Mesendoderm (in vitro differentiated cells): ENCODE results near the gene DIAPH2.

Experiments used
- DNase-seq: peaks from one replicate; pipeline ENCODE4 v3.0.0; 2013
- H2AK5ac ChIP-seq: 2 replicates; pipeline ENCODE4 v1.6.1; 2013; ENCODE audit warnings: low read length, inconsistent platforms
- H2BK120ac ChIP-seq: 2 replicates; pipeline ENCODE4 v1.6.1; 2013; ENCODE audit warnings: low read depth, mild to moderate bottlenecking, low read length, moderate library complexity, mixed read lengths
- H2BK15ac ChIP-seq: replicated peaks from 2 replicates; pipeline ENCODE4 v1.6.1; 2013; ENCODE audit warnings: low read depth, mild to moderate bottlenecking, moderate library complexity
- H2BK5ac ChIP-seq: 2 replicates; pipeline ENCODE4 v1.6.1; 2013; ENCODE audit warnings: low read length, inconsistent platforms
- H3K18ac ChIP-seq: 2 replicates; pipeline ENCODE4 v1.6.1; 2013; ENCODE audit warnings: mild to moderate bottlenecking, low read length, mixed read lengths
- H3K23ac ChIP-seq: one replicate; pipeline ENCODE4 v1.6.1; 2013; ENCODE audit warnings: low read length
- H3K27ac ChIP-seq: 2 replicates; pipeline ENCODE4 v1.5.1; 2013; ENCODE audit warnings: low read depth, mild to moderate bottlenecking, inconsistent platforms, low read length, moderate library complexity
- H3K27me3 ChIP-seq: 2 replicates; pipeline ENCODE4 v1.6.1; 2013; ENCODE audit warnings: low read length, control low read depth, mild to moderate bottlenecking, inconsistent platforms; ENCODE audit not compliant: insufficient read depth, poor library complexity
- H3K36me3 ChIP-seq: 2 replicates; pipeline ENCODE4 v1.6.1; 2013; ENCODE audit warnings: low read length, inconsistent platforms; ENCODE audit not compliant: control insufficient read depth, insufficient read depth
- H3K4ac ChIP-seq: one replicate; pipeline ENCODE4 v1.6.1; 2013; ENCODE audit warnings: low read depth, mild to moderate bottlenecking, low read length, moderate library complexity
- H3K4me1 ChIP-seq: 2 replicates; pipeline ENCODE4 v1.6.1; 2013; ENCODE audit warnings: low read depth, low read length, inconsistent platforms; ENCODE audit not compliant: control insufficient read depth
- H3K4me2 ChIP-seq: 2 replicates; pipeline ENCODE4 v1.6.1; 2013; ENCODE audit warnings: low read length
- H3K4me3 ChIP-seq: 2 replicates; pipeline ENCODE4 v1.5.1; 2013; ENCODE audit warnings: mild to moderate bottlenecking, low read length
- H3K56ac ChIP-seq: one replicate; pipeline ENCODE4 v1.6.1; 2013; ENCODE audit warnings: low read length
- H3K79me1 ChIP-seq: 2 replicates; pipeline ENCODE4 v1.6.1; 2013; ENCODE audit warnings: low read length, inconsistent platforms
- H3K79me2 ChIP-seq: 2 replicates; pipeline ENCODE4 v1.6.1; 2013; ENCODE audit warnings: mild to moderate bottlenecking, low read length; ENCODE audit not compliant: control insufficient read depth, insufficient read depth
- H3K9ac ChIP-seq: 2 replicates; pipeline ENCODE4 v1.6.1; 2013; ENCODE audit warnings: low read length, inconsistent platforms
- H4K5ac ChIP-seq: one replicate; pipeline ENCODE4 v1.6.1; 2013; ENCODE audit warnings: low read length
- H4K8ac ChIP-seq: one replicate; pipeline ENCODE4 v1.6.1; 2013; ENCODE audit warnings: low read depth, mild to moderate bottlenecking, control low read depth, low read length, moderate library complexity
- WGBS: extraction: QIAGEN DNeasy Blood & Tissue Kit; methylation state at CpG from one replicate; pipeline ENCODE4 v1.1.7; 2013; ENCODE audit warnings: low lambda C conversion rate, missing lambda C conversion rate; ENCODE audit not compliant: insufficient coverage; ENCODE audit errors: extremely low coverage; 5-methylcytosine and 5-hydroxymethylcytosine counted together

DIAPH2 gene

GRCh38 chrX:97011540-97011939, 326.9 kb downstream of the DIAPH2 start:
- Histone ChIP-seq H4K5ac (no peak overlapping the region), H2BK5ac (no peak overlapping the region), H3K23ac (no peak overlapping the region), H3K56ac (no peak overlapping the region), H3K4me2 (no peak overlapping the region), H3K4ac (no peak overlapping the region), H3K36me3 (no peaks in the 10 kb centered on the region), H3K9ac (no peak overlapping the region), H3K27ac (no peak overlapping the region), H3K4me3 (no peak overlapping the region), H2AK5ac (no peak overlapping the region), H3K4me1 (no peaks in the 10 kb centered on the region), H2BK15ac (no peak overlapping the region), H3K79me1 (no peaks in the 10 kb centered on the region), H2BK120ac (no peak overlapping the region), H3K27me3 (no peaks in the 10 kb centered on the region), H3K18ac (no peak overlapping the region), H3K79me2 (no peaks in the 10 kb centered on the region), H4K8ac (no peak overlapping the region)
- DNase-seq = no peak
- no CpG with 5 or more reads among the region's 6 CpGs for WGBS

DNA sequence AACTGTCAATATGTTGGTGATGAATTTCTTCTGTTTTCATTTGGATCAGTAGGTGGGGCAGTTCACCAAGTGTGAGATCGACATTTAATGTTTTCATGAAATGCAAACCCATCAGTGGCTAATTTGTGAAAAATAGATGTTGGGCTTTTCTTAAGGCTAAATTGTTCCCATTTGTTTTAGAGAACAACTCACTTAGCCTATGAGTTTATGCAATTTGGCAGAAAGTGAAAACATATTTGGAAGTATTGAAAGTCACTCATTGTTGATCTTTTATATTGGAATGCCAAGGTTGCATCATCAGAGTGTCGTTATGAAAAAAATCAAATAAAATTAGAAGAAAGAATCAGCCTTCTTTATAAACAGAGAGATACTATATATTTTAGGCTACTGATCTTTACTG, 331.5 kb downstream of the DIAPH2 start:
- no peak overlapping the region for H3K4me3 ChIP-seq
- no peak overlapping the region for H3K56ac ChIP-seq
- no peak overlapping the region for H3K27ac ChIP-seq
- H3K27me3 ChIP-seq = no peaks in the 10 kb centered on the region
- no peak overlapping the region for H3K18ac ChIP-seq
- no peak overlapping the region for H4K5ac ChIP-seq
- no peaks in the 10 kb centered on the region for H3K4me1 ChIP-seq
- H2BK5ac ChIP-seq = no peak overlapping the region
- no peak overlapping the region for H3K4ac ChIP-seq
- no peaks in the 10 kb centered on the region for H3K79me2 ChIP-seq
- no peak overlapping the region for H3K9ac ChIP-seq
- H3K79me1 ChIP-seq = no peaks in the 10 kb centered on the region
- no peak overlapping the region for H3K23ac ChIP-seq
- WGBS = no CpG with 5 or more reads among the region's 2 CpGs
- H3K36me3 ChIP-seq = no peaks in the 10 kb centered on the region
- no peak overlapping the region for H2BK15ac ChIP-seq
- H2BK120ac ChIP-seq = no peak overlapping the region
- DNase-seq = no peak
- no peak overlapping the region for H2AK5ac ChIP-seq
- no peak overlapping the region for H3K4me2 ChIP-seq
- H4K8ac ChIP-seq = no peak overlapping the region

DNA sequence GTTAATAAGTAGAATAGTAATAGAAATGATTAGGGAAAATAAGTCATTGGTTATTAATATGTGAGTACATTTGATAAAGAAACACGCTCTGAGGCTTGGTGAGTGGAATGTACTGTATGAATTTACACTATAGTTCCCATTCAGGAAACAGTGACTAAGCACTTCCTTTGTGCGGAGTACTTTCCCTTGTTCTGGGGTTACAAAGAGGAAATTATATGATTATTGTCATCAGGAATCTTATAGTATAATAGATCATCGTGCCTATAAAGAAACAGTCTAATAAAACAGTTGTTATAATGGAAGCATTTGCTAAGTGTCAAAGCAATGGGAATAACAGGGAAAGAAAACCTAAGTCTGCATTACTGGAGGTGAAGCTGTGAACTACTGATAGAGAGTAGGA, 337.0 kb downstream of the DIAPH2 start:
- no peak for DNase-seq
- Histone ChIP-seq H2AK5ac (no peak overlapping the region), H3K4me1 (no peaks in the 10 kb centered on the region), H3K4ac (no peak overlapping the region), H3K18ac (no peak overlapping the region), H3K27ac (no peak overlapping the region), H3K79me2 (no peaks in the 10 kb centered on the region), H3K27me3 (no peaks in the 10 kb centered on the region), H4K5ac (no peak overlapping the region), H4K8ac (no peak overlapping the region), H3K79me1 (no peaks in the 10 kb centered on the region), H3K9ac (no peak overlapping the region), H2BK15ac (no peak overlapping the region), H2BK5ac (no peak overlapping the region), H3K4me2 (no peak overlapping the region), H3K56ac (no peak overlapping the region), H2BK120ac (no peak overlapping the region), H3K36me3 (no peaks in the 10 kb centered on the region), H3K23ac (no peak overlapping the region), H3K4me3 (no peak overlapping the region)
- no CpG with 5 or more reads among the region's 3 CpGs for WGBS

GRCh38 chrX:97026406-97026805, 341.8 kb downstream of the DIAPH2 start:
- Histone ChIP-seq H3K4ac (no peak overlapping the region), H3K23ac (no peak overlapping the region), H3K27ac (no peak overlapping the region), H3K56ac (no peak overlapping the region), H3K18ac (no peak overlapping the region), H2BK5ac (no peak overlapping the region), H3K4me1 (no peaks in the 10 kb centered on the region), H2AK5ac (no peak overlapping the region), H3K36me3 (no peaks in the 10 kb centered on the region), H4K8ac (no peak overlapping the region), H3K79me2 (no peaks in the 10 kb centered on the region), H3K27me3 (no peaks in the 10 kb centered on the region), H4K5ac (no peak overlapping the region), H3K4me3 (no peak overlapping the region), H2BK15ac (no peak overlapping the region), H3K4me2 (no peak overlapping the region), H3K9ac (no peak overlapping the region), H2BK120ac (no peak overlapping the region), H3K79me1 (no peaks in the 10 kb centered on the region)
- no CpG with 5 or more reads among the region's 2 CpGs for WGBS
- DNase-seq = peak; percentile 52

- Histone ChIP-seq H3K9ac (no peak overlapping the region), H3K27ac (no peak overlapping the region)
Observed at GRCh38 chrX:97027384-97027922, 342.8 kb downstream of the DIAPH2 start.

DNA sequence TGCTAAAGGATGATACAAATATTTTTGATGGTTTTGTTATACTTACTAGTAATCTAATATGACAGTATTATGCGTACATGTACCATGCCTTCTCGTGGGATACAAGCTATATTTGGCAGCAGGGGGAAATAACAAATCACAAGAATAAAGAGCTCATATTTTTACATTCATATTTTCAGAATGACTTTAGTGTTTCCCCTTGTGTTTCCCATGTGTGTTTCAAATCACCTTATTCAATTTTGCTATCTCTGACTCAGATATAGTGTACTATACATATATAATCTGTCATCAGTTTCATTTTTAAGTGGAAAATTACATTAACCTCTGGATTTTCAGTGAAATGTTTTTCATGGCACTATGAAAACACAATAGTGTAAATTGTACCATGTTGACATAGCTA, 345.8 kb downstream of the DIAPH2 start:
- no peak for DNase-seq

More at GRCh38 chrX:97027384-97027922, 342.8 kb downstream of the DIAPH2 start:
- H2BK120ac ChIP-seq = no peak overlapping the region
- no peak overlapping the region for H3K23ac ChIP-seq
- no peak overlapping the region for H3K18ac ChIP-seq
- no peak overlapping the region for H3K4ac ChIP-seq
- H2BK5ac ChIP-seq = no peak overlapping the region
- no peak overlapping the region for H3K4me2 ChIP-seq
- no peaks in the 10 kb centered on the region for H3K79me2 ChIP-seq
- DNase-seq = peak; percentile 5
- WGBS = no CpG with 5 or more reads among the region's 6 CpGs
- no peaks in the 10 kb centered on the region for H3K27me3 ChIP-seq
- H3K4me1 ChIP-seq = no peaks in the 10 kb centered on the region
- no peak overlapping the region for H3K4me3 ChIP-seq
- H4K8ac ChIP-seq = no peak overlapping the region
- H3K79me1 ChIP-seq = no peaks in the 10 kb centered on the region
- H3K56ac ChIP-seq = no peak overlapping the region
- H2AK5ac ChIP-seq = no peak overlapping the region
- H2BK15ac ChIP-seq = no peak overlapping the region
- H3K36me3 ChIP-seq = no peaks in the 10 kb centered on the region
- no peak overlapping the region for H4K5ac ChIP-seq

More for the DNA sequence above, 345.8 kb downstream of the DIAPH2 start:
- H3K9ac ChIP-seq = no peak overlapping the region
- H3K4me3 ChIP-seq = no peak overlapping the region
- no peaks in the 10 kb centered on the region for H3K36me3 ChIP-seq
- no peak overlapping the region for H2BK15ac ChIP-seq
- H4K8ac ChIP-seq = no peak overlapping the region
- no peak overlapping the region for H3K27ac ChIP-seq
- no peaks in the 10 kb centered on the region for H3K79me2 ChIP-seq
- H2BK5ac ChIP-seq = no peak overlapping the region
- H2BK120ac ChIP-seq = no peak overlapping the region
- H3K23ac ChIP-seq = no peak overlapping the region
- WGBS = no CpG with 5 or more reads among the region's 2 CpGs
- no peak overlapping the region for H3K56ac ChIP-seq
- H3K4ac ChIP-seq = no peak overlapping the region
- no peaks in the 10 kb centered on the region for H3K27me3 ChIP-seq
- H3K4me2 ChIP-seq = no peak overlapping the region
- no peak overlapping the region for H2AK5ac ChIP-seq
- no peak overlapping the region for H3K18ac ChIP-seq
- no peak overlapping the region for H4K5ac ChIP-seq
- H3K79me1 ChIP-seq = no peaks in the 10 kb centered on the region
- no peaks in the 10 kb centered on the region for H3K4me1 ChIP-seq
